Measurements from ENCODE around the gene KREMEN2.

The KREMEN2 gene

DNA sequence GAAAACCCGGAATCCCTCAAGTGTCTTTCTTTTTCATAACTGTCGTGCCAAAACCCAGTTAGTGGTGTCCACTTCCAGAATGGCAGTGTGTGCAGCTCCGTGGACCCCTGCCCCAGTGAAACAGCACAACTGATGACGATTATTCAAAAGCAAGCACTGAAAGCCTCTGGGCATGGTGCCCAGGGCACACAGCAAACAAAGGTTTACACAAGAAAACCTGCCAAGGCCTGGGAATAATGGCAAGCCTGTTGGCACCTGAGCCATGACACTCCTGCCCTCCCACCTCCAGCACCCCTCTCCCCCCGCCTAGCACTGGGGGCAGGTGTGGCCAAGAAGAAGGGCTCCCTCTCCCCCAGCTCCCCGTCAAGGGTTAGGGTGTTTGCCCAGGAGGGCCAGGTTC lies 13.4 kb downstream of the KREMEN2 start:
- no peak for DNase-seq (ENCODE audit: low read depth in 2 of 2)

DNA sequence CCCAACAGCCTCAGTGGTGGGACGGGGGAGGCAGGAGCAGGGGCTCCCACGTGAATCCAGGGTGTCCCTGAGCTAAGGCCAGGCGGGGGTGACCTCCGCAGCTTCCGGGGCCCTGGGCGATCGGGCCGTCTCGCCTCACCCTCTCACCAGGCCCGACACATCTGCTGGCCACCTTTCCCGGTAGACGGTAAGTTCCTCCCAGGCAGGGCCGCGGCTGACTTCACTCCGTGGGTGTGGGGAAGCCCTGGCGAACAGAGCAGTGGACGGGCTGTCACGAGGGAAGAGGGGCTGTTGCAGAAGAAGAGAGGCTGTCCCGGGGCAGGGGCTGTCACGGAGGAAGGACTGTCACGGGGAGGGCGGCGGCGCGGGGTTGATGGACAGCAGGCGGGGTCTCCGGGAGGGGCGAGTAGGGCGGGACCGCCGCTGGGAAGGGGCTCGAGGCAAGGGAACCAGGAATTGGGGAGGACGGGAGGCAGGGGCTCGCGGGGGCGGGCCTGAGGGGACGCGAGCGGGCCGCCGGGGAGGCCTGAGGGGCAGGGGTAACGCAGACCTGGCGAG lies 15.7 kb downstream of the KREMEN2 start:
- no peak for DNase-seq (ENCODE audit: low read depth in 2 of 2)

DNA sequence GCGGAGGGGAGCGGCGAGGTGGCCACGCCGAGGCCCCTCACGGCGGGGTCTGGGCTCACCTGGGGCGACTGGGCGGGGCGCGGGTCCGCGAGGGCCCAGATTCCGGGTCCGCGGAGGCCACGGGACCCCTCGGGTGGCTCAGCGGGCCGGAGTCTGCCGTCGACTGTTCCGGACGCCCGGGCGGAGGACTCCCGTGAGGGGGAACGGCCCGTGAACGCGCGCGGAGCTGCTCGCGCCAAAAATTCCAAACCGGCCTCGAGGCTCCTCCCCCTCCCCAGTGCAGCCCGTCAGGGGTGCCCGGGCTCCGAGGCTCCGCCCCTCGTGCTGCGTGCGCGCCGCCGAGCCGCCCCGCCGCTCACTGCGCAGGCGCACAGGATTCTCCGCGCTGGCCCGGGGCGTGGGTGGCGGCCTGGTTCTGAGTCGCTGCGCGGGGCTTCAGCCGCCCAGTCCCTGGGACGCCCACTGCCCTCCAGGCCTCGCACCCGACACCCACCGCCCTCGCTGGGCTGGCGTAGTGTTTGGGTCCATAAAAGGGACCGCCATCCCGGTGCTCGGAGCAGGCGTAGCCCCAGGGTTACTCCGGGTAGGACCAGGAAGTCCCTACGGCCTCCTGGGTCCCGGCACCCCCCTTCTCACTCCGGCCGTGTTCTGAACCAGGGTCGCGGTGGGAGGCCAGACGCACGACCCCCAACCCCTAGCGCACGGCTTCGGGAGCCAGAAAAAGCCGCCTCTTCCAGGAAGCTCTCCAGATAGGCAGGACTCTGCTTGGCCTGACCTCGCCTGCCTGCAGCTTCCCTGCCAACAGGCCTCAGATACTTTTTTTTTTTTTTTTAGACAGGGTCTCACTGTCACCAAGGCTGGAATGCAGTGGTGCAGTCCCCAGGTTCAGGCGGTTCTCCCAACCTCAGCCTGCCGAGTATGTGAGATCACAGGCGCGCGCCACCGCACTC lies 16.4 kb downstream of the KREMEN2 start, which contains the start of gene PKMYT1:
TSS of gene PKMYT1 (minus strand) at position 220 of the 950 bp plus-strand sequence. CDS start 789 bp downstream, outside the sequence.
- DNase-seq (ENCODE audit: low read depth in 2 of 2) = peak; percentile 85 to 94

DNA sequence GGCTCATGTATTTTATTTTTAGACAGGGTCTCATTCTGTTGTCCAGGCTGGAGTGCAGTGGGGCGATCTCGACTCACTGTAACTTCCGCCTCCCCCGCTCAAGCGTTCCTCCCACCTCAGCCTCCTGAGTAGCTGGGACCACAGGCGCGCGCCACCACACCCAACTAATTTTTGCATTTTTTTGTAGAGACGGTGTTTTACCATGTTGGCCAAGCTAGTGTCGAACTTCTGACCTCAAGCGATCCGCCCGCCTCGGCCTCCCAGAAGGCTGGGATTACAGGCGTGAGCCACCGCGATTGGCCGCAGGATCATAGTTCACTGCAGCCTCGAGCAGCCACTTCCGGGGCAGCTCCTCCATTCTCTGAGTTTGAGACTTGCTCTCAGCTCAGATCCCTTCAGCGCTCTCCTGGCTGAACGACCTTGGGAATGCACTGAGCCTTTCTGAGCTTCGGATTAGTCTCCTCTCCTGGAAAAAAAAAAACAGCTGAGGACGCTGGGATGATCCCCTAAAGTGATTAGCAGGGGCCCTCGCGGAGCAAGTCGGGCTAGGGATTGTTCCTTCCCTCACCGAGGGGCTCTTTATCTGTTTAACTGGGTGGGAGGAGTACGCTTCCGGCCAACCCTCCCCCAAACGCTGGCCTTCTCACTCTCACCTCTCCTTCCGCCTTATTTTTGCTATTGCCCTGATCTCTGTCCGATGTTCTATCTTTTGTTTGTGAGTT lies 17.3 kb downstream of the KREMEN2 start:
- DNase-seq (ENCODE audit: low read depth in 2 of 2) = no peak

DNA sequence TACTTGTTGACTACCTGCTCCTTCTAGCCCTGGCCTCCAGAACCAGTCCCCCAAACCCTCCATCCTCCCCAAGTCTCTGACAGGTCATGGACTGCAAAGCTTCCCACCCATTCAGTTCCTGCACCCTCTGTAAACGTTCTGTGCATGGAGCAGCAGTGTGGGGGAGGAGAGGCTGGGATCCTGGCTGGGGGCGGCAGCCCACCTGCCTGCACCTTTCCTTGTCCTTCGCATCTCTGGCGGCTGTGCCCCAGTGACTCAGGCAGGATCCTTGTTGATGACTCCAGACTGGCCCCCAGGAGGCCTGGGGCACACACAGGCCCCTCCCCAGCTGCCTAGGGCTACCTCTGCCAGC lies 17.8 kb downstream of the KREMEN2 start:
- no peak for DNase-seq (ENCODE audit: low read depth in 2 of 2)

DNA sequence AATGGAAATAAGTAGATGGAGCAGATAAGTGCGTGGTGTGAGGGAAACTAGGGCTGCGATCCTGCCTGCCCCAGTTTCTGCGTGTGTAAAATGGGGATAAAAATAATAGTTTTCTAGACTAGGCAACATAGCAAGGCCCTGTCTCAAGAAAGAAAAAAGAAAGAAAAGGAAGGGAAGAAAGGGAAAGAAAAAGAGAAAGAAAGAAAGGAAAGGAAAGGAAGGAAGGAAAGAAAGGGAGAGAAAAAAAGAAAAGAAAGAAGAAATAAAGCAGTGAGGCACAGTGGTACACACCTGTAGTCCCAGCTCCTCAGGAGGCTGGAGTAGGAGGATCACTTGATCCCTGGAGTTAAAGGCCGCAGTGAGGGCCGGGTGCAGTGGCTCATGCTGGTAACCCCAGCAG lies 18.3 kb downstream of the KREMEN2 start:
- no peak for DNase-seq (ENCODE audit: low read depth in 2 of 2)

DNA sequence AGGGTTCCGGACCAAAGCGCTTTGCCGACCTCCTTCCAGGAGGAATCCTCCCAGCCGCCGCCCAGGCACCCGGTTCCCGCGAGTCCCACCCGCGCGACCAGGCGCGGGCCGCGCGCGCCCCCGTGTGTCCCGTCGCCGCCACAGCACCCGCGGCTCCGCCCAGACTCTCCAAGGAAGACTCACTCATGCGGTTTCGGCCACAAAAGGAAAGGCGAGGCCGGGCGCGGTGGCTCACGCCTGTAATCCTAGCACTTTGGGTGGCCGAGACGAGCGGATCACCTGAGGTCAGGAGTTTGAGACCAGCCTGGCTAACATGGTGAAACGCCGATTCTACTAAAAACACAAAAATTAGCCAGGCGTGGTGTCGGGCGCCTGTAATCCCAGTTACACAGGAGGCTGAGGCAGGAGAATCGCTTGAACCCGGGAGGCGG lies 19.6 kb downstream of the KREMEN2 start:
- DNase-seq (ENCODE audit: low read depth in 2 of 2) = peak; percentile 60 to 77

DNA sequence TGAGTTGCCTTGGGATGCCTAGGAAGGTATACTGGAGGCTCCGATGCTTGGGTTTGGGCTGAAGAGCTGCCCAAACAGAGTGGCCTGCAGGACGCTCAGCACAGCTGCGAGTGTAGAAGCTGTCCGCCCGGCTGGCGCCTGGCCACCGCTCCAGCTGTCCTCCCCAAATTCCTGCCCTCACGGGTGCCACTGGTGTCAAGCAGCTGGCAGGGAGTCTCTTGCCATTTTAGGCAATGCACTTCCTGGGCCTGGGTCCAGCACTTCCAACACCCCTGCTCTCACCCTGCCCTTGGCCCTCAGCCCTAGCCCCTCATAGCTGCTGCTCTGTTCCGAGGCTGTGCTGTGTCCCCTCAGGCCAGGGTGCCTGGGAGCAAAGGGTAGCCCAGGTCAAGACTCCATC lies 21.4 kb downstream of the KREMEN2 start:
- DNase-seq (ENCODE audit: low read depth in 2 of 2) = no peak

DNA sequence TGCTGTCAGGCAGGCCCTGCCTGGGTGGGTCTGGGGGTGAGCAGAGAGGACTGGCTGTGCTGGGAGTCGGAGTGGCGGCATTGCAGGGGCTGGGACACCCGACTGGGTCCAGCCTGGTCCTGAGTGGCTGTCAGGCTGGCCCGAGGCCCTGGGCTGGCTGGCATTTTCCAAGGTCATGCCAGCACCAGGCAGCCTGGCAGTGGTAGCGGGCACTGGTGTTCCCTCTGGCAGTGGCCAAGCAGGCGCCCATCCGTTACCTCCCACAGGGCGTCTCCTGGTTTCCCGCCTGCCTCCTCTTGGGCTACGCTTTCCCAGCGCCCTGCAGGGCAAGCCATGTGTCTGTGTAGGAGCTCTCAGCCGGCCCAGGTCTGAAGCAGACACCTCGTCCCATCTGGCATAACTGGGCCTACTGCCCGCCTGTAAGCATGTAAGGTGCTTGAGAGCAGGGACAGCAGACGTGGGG lies 21.8 kb downstream of the KREMEN2 start:
- DNase-seq (ENCODE audit: low read depth in 2 of 2) = no peak

DNA sequence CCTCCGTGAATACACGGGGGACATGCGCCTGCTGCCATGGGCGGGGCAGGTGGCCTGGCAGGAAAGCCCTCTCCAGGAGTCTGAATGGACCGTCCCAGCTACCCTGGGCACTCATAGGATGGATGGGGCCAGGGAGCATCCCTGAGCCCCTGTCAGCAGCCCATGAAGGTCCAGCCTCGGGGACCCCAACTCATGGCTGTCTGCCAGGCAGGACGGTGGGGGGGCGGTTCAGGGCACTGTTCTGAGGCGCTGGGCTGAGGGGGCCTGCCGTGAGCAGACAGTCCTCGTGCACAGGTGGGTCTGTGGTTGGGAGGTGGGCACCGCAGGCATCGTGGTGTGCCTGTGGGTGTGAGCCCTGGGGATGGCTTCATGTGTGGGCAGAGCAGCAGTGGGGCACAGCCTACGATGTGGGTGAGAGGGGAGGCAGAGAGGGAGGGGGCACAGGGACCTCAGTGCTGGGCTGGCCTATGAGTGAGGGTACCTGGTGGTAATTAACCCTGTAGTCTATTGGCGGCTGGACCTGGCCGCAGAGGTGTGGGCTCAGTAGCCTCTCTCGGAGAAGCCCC lies 22.6 kb downstream of the KREMEN2 start:
- no peak for DNase-seq (ENCODE audit: low read depth in 2 of 2)

DNA sequence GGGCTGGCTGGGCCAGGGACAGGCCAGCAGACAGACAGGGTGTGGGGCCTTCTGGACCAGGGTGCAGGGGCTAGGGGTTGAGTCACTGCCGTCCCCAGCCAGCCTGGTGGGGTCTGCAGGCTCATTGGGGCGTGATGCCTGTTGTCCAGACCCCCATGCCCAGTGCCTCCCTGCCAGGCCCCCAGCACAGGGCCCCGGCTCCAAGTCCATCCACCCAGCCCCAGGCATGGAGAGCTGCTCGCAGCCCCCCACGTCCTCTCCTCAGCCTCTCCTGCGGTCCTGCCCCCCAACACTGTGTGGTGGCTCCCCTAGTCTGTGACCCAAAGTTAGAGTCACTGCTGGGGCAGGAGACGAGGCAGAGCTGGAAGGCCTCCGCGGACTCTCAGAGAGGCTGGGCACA lies 23.2 kb downstream of the KREMEN2 start:
- DNase-seq (ENCODE audit: low read depth in 2 of 2) = no peak

DNA sequence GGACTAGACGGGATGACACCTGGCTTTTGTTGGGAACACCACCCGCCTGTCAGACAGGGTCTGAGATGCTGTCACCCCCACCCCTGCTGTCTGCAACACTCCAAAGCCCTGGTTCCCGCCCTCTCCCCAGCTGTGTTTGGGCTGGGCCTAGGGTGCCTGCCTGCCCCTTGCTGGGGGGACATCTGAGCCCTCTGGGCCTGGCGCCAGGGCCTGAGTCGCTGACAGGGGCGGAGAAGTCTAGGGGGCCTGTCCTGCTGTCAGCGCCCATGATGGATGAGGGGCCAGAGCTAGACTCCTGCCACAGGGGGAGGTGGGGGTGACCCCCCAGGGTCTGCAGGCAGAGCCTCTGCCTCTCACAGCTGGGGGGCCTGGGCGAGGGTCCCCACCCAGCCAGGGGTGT lies 23.8 kb downstream of the KREMEN2 start:
- DNase-seq (ENCODE audit: low read depth in 2 of 2) = no peak

DNA sequence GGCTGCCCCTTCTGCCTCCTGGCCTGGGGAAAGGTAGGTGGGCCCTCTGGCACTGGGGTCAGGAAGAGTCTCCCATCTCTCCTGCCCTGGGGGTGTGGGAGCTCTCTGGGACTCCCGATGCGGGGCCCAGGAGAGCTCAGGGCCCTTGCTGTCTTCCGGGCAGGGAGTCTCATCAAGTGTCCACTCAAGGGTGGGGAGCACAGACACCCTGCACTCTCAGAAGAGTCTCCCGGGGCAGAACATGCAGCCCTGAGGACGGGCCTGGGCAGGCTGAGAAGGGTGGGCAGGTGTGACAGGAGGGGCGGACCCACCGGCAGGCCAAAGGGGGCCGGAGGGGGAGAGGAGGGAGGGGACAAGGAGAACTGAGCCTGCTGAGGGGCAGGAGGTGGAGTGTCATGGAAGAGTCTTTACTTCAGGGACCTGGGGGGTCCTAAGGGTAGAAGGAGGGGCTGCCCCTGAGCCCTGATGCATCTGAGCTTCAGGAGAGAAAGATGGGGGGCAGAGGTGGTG lies 24.6 kb downstream of the KREMEN2 start:
- no peak for DNase-seq (ENCODE audit: low read depth in 2 of 2)

DNA sequence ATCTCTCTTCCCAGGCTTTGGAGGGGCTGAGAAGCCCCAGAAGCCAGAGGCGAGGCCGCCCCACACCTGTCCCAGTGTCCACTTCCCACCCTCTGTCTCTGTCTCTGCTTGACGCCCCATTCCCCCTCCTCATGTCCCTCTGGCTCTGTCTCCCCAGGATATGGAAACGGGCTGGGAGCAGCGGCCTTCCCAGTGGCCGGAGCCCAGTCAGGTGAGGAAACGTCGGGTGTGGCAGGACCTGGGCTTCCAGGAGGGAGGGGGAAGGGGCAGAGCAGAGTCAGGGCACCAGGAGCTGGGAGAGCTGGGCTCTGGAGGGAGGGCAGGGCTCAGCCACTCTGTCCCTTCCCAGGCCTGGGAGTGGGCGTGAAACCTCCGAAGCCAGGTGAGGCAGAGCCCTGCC lies 26.8 kb downstream of the KREMEN2 start:
- DNase-seq (ENCODE audit: low read depth in 2 of 2) = no peak

DNA sequence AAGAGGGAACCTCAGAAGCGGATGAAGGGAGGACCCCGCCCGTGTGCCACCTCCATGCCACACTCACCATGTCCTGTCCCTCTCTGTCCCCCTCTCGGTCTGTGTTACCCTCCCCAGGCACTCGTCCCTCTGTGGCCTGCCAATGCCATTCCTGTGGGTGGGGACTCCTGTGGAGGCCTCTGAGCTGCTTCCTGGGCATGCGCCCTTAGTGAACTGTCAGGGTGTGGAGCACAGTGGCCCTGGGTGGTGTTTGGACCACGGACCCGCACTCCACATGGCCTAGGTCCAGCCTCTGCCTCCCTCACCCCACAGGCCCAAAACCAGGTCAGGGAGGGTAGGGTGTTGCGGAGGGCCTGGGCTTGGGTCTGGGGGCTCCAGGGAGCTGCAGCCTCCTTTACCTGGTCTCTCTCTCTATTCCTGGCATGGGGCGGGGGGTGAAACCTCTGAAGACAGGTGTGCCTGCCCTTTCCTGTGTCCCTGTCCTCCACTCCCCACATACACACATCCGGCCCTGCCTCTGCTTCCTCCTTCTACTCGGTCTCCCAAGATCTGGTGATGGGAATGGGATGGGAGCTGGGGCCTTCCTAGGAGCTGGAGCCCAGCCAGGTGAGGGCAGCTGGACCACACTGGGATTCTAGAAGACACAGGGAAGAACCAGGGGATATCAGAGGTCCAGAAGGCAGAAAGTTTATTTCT lies 27.6 kb downstream of the KREMEN2 start:
- no peak for DNase-seq (ENCODE audit: low read depth in 2 of 2)

DNA sequence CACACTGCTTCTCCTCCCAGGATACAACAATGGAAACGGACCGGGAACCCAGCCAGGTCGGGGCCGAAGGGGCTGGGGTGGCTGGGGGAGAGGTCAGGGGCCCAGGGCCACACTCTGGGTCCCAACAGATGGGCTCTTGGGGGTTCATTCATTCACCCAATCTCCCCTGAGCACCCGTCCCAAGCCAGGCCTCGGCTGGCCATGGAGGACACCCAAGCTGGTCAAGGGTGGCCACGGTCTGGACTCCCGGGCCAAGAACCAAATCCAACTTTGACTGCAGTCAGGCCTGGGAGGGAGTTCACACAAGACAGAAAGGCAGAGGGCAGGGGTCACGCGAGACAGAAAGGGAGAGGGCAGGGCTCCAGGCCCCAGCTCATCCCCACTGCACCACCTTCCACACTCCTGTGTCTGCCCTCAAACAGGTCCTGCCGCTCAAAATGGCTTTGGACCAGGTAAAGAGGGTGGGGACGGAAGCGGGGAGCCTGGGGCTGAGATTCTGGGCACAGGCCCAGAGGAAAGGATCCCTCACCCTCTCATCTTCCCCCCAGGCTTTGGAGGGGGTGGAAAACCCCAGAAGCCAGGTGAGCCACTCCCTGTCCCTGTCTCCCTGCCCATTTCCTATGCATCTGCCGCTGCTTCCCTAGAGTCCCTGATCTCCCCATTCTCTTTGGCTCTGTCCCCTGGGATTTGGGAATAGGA lies 28.5 kb downstream of the KREMEN2 start:
- DNase-seq (ENCODE audit: low read depth in 2 of 2) = no peak

DNA sequence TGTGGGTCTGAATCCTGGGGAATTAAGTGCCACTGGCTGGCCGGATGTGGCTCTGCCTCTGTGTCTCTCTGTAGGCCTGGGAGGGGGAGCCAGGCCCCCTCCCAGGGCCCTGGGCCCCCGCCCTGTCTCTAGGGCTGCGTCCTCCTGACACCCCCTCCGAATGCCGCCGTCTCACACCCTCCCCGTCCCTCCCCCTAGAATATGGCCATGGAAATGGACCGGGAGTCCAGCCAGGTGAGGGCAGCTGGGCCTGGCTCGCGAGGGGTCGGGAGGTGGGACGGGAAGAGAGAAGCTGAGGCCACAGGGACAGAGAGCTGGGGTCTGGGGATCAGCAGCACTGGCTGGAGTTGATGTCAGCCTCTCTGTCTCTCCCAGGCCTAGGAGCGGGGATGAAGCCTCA lies 32.2 kb downstream of the KREMEN2 start:
- DNase-seq (ENCODE audit: low read depth in 2 of 2) = no peak

DNA sequence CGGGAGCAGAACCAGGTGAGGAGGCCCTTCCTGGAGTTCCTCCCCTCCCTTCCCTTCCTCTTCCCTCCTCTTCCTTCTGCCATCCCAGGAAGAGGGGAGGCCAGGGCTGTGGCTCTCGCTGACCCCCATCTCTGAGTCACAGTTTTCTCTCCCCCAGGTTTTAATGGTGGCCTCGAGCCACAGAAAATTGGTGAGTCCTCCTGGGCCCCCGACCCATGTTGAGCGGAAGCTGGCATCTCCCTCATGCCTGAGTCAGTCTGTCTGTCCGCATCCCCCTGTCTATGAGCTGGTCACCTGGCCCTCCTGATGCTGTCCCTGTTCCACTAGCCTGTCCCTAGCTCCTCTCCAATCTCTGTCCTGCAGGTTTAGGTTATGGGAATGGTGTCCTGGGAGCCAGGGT lies 35.9 kb downstream of the KREMEN2 start:
- DNase-seq (ENCODE audit: low read depth in 2 of 2) = no peak

DNA sequence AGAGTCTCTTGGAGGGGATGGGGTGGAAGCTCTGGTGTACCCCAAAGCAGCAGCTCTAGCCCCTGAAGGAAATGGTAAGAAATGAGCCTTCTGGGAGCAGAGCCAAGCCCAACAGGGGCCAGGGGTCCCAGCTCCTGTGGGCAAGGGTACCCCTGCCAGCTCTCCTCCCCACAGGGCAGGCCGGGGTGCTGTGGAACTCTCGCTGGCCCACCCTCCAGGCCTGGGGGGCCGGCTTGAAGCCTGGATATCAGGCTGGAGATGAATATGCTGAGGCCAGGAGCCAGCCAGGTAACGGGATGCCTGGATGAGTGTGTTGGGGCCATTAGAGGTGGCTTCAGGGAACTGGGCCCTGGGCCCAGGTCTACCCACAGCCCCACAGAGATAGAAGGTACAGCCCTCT lies 36.5 kb downstream of the KREMEN2 start:
- DNase-seq (ENCODE audit: low read depth in 2 of 2) = no peak

DNA sequence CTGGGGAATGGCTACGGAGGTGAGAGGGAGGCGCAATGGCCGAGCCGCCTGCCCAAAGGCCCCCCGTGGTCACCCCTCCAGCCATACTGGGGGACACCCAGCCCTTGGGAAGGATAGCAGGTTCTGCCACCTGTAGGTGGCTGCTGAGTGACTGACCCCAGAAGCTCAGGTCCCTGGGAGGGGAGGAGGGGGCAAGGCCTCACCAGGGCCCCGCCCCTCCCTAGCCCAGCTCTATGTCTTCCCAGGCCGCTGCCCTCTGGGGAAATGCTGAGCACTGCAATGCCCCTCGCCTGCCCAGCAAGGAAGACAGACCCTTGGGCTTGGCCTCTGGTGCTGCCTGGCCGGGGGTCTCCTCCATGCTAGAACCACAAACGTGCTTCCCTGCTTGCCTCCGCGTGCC lies 37.2 kb downstream of the KREMEN2 start:
- no peak for DNase-seq (ENCODE audit: low read depth in 2 of 2)

All from stimulated activated CD4-positive, alpha-beta T cell treated with anti-CD3 and anti-CD28 coated beads, Interleukin-15, amount 100 ng/mL, for 48 hours (primary cell).